Activated CD4-positive, CD25-positive, alpha-beta regulatory T cell treated with anti-CD3 and anti-CD28 coated beads, Interleukin-2, amount 50 U/mL, for 72 hours (primary cell): ENCODE results near the gene ZSCAN26.
A peak's percentile ranks its signal among the peaks of the same experiment; 100 is the strongest.

Experiments used
- DNase-seq: peaks from one replicate; pipeline ENCODE4 v3.0.0; 2021

The ZSCAN26 gene

GRCh38 chr6:28266962-28267694 lies at the start of gene ZSCAN26:
Gene ZSCAN26 (plus strand): TSS chr6:28267143. CDS start chr6:28271920, 4,777 bp downstream.
- peak; percentile 70 for DNase-seq

- no peak for DNase-seq
These were observed 49.1 kb upstream of the ZSCAN26 start for GRCh38 chr6:28217890-28218289.

GRCh38 chr6:28218312-28219248 lies 48.4 kb upstream of the ZSCAN26 start:
- DNase-seq, result peak; percentile 50

GRCh38 chr6:28220257-28221133 lies 46.4 kb upstream of the ZSCAN26 start:
- no peak for DNase-seq

GRCh38 chr6:28224131-28225055 lies 42.5 kb upstream of the ZSCAN26 start:
- no peak for DNase-seq

- DNase-seq, result peak; percentile 54
These were observed 41.7 kb upstream of the ZSCAN26 start, which contains the start of gene ZSCAN9 for GRCh38 chr6:28225056-28225834. Gene ZSCAN9 (plus strand): TSS chr6:28225275. CDS start chr6:28227085, 1,810 bp downstream.

GRCh38 chr6:28226460-28226859 lies 40.5 kb upstream of the ZSCAN26 start:
- no peak for DNase-seq

GRCh38 chr6:28232785-28233184 lies 34.2 kb upstream of the ZSCAN26 start:
- no peak for DNase-seq

- no peak for DNase-seq
These were observed 31.0 kb upstream of the ZSCAN26 start for GRCh38 chr6:28235912-28236452.

- DNase-seq, result no peak
These were observed 27.3 kb upstream of the ZSCAN26 start for GRCh38 chr6:28239636-28240035.

- DNase-seq, result no peak
These were observed 26.5 kb upstream of the ZSCAN26 start for GRCh38 chr6:28240471-28240870.

- DNase-seq, result no peak
These were observed 23.0 kb upstream of the ZSCAN26 start for GRCh38 chr6:28243946-28244345.

GRCh38 chr6:28245206-28245941 lies 21.6 kb upstream of the ZSCAN26 start:
- no peak for DNase-seq

- DNase-seq, result no peak
These were observed 18.0 kb upstream of the ZSCAN26 start for GRCh38 chr6:28248916-28249315.

- DNase-seq, result no peak
These were observed 16.2 kb upstream of the ZSCAN26 start for GRCh38 chr6:28250747-28251146.

- DNase-seq, result peak; percentile 55
These were observed 15.3 kb upstream of the ZSCAN26 start for GRCh38 chr6:28251661-28252008.

GRCh38 chr6:28252009-28252975 lies 14.7 kb upstream of the ZSCAN26 start, which contains the start of gene ZKSCAN4:
Gene ZKSCAN4 (minus strand): TSS chr6:28252269. CDS start chr6:28251980, 289 bp downstream.
- DNase-seq, result peak; percentile 61

GRCh38 chr6:28254121-28254519 lies 12.8 kb upstream of the ZSCAN26 start:
- no peak for DNase-seq
